Smooth muscle cell (in vitro differentiated cells): Measurements from ENCODE around the gene NRG2. TPM values are rescaled to one million over a fixed set of nuclear protein-coding genes. Genes with fewer than 3 reads are reported as not detected.

ENCODE experiments used
- DNase-seq: peaks from one replicate; lab custom pipeline; 2025; ENCODE audit not compliant: unreplicated experiment; lab: John Stamatoyannopoulos, UW
- H2AFZ ChIP-seq: fragments of 200-600 bp; sonication (generic); 2 replicates; pipeline ENCODE4 v1.6.0; 2016; ENCODE audit warnings: antibody characterized with exemption, low read depth, mild to moderate bottlenecking
- H3F3A ChIP-seq: fragments of 200-600 bp; sonication (generic); 2 replicates; pipeline ENCODE4 v1.6.0; 2017; ENCODE audit warnings: antibody characterized with exemption, low read depth
- H3K27ac ChIP-seq: fragments of 200-600 bp; sonication (generic); 2 replicates; pipeline ENCODE4 v1.5.1; 2016; ENCODE audit warnings: low read depth, mild to moderate bottlenecking
- H3K27me3 ChIP-seq: fragments of 200-600 bp; sonication (generic); 2 replicates; pipeline ENCODE4 v1.6.1; 2016; ENCODE audit warnings: low read depth, mild to moderate bottlenecking
- H3K36me3 ChIP-seq: fragments of 200-600 bp; sonication (generic); 2 replicates; pipeline ENCODE4 v1.5.1; 2016; ENCODE audit warnings: low read depth
- H3K4me1 ChIP-seq: fragments of 200-600 bp; sonication (generic); 2 replicates; pipeline ENCODE4 v1.5.1; 2016; ENCODE audit warnings: low read depth
- H3K4me2 ChIP-seq: fragments of 200-600 bp; sonication (generic); 2 replicates; pipeline ENCODE4 v1.6.0; 2016; ENCODE audit warnings: mild to moderate bottlenecking
- H3K4me3 ChIP-seq: fragments of 200-600 bp; sonication (generic); 2 replicates; pipeline ENCODE4 v1.5.1; 2016; ENCODE audit warnings: mild to moderate bottlenecking
- H3K79me2 ChIP-seq: fragments of 200-600 bp; sonication (generic); 2 replicates; pipeline ENCODE4 v1.6.0; 2016; ENCODE audit warnings: low read depth, mild to moderate bottlenecking
- H3K9ac ChIP-seq: fragments of 200-600 bp; sonication (generic); 2 replicates; pipeline ENCODE4 v1.6.0; 2016; ENCODE audit warnings: low read depth
- H3K9me3 ChIP-seq: fragments of 200-600 bp; sonication (generic); replicated peaks from 2 replicates; pipeline ENCODE4 v1.5.1; 2016; ENCODE audit warnings: low read depth
- H4K20me1 ChIP-seq: fragments of 200-600 bp; sonication (generic); 2 replicates; pipeline ENCODE4 v1.6.0; 2016; ENCODE audit warnings: low read depth
- CTCF ChIP-seq: fragments of 200-600 bp; sonication (generic); IDR thresholded peaks from 2 replicates; pipeline ENCODE4 v1.5.1; 2017; ENCODE audit warnings: borderline replicate concordance, mild to moderate bottlenecking, antibody characterized with exemption; ENCODE audit not compliant: insufficient read depth, poor library complexity, severe bottlenecking
- WGBS: methylation state at CpG from one replicate; pipeline ENCODE4 v1.1.7; 2016; ENCODE audit warnings: low lambda C conversion rate; 5-methylcytosine and 5-hydroxymethylcytosine counted together
- polyA plus RNA-seq: library from polyadenylated mRNA; unstranded; fragments of >200 nt; fragmentation: Nextera tagmentation; extraction: Ambion mirVana; gene quantifications from 2 replicates; pipeline ENCODE4 v1.2.1, GENCODE V29; 2016
- total RNA-seq: library from RNA; depleted of rRNA; stranded (reverse); fragments of >200 nt; gene quantifications from 2 replicates; pipeline ENCODE4 v1.2.3, GENCODE V29; 2014

NRG2 gene
- total and polyA plus RNA-seq, 2 experiments from 2014 or later, result 0.09 to 0.25 TPM

- no peak overlapping the region for H3K4me3 ChIP-seq
- no peak overlapping the region for H3K4me2 ChIP-seq
- H3K4me1 ChIP-seq, result no peaks in the 10 kb centered on the region
- WGBS, result 91% methylated on average over 4 of the region's 4 CpGs
- H3K9me3 ChIP-seq, result no peaks in the 10 kb centered on the region
- no peaks in the 10 kb centered on the region for H3K79me2 ChIP-seq
- H2AFZ ChIP-seq, result no peak overlapping the region
- no peak overlapping the region for H3K9ac ChIP-seq
- H4K20me1 ChIP-seq, result no peaks in the 10 kb centered on the region
- no peaks in the 10 kb centered on the region for H3F3A ChIP-seq
- no peaks in the 10 kb centered on the region for H3K36me3 ChIP-seq
- no peak overlapping the region for H3K27ac ChIP-seq
- TF ChIP-seq CTCF, result no peak
- peaks cover 62% of the 10 kb centered on the region for H3K27me3 ChIP-seq
- no peak for DNase-seq
Measured at GRCh38 chr5:139912804-139913203, 130.3 kb downstream of the NRG2 start.

GRCh38 chr5:139912158-139912557 is 130.9 kb downstream of the NRG2 start:
- 89% methylated on average over 3 of the region's 3 CpGs for WGBS

GRCh38 chr5:139911425-139912120 is 131.5 kb downstream of the NRG2 start:
- no peaks in the 10 kb centered on the region for H3K36me3 ChIP-seq
- no peaks in the 10 kb centered on the region for H4K20me1 ChIP-seq
- H3K4me2 ChIP-seq, result no peak overlapping the region
- no peaks in the 10 kb centered on the region for H3K4me1 ChIP-seq
- H3K79me2 ChIP-seq, result no peaks in the 10 kb centered on the region
- peaks cover 75% of the 10 kb centered on the region for H3K27me3 ChIP-seq
- TF ChIP-seq CTCF, result no peak
- H3K9me3 ChIP-seq, result no peaks in the 10 kb centered on the region
- DNase-seq, result no peak
- H3F3A ChIP-seq, result no peaks in the 10 kb centered on the region
- no peak overlapping the region for H2AFZ ChIP-seq
- H3K27ac ChIP-seq, result no peak overlapping the region
- H3K9ac ChIP-seq, result no peak overlapping the region
- H3K4me3 ChIP-seq, result no peak overlapping the region
- 84% methylated on average over 4 of the region's 4 CpGs for WGBS

More at GRCh38 chr5:139912158-139912557, 130.9 kb downstream of the NRG2 start:
- no peak overlapping the region for H3K4me2 ChIP-seq
- no peak overlapping the region for H3K27ac ChIP-seq
- no peak for DNase-seq
- peaks cover 69% of the 10 kb centered on the region for H3K27me3 ChIP-seq
- no peaks in the 10 kb centered on the region for H3K79me2 ChIP-seq
- no peaks in the 10 kb centered on the region for H4K20me1 ChIP-seq
- H3F3A ChIP-seq, result no peaks in the 10 kb centered on the region
- no peaks in the 10 kb centered on the region for H3K9me3 ChIP-seq
- no peak for TF ChIP-seq CTCF
- H3K4me3 ChIP-seq, result no peak overlapping the region
- H3K9ac ChIP-seq, result no peak overlapping the region
- no peaks in the 10 kb centered on the region for H3K36me3 ChIP-seq
- H3K4me1 ChIP-seq, result no peaks in the 10 kb centered on the region
- no peak overlapping the region for H2AFZ ChIP-seq

- Histone ChIP-seq H3K27me3 (peaks cover 75% of the 10 kb centered on the region), H3K4me3 (no peak overlapping the region), H3K4me2 (no peak overlapping the region), H3K36me3 (no peaks in the 10 kb centered on the region), H4K20me1 (no peaks in the 10 kb centered on the region), H3K27ac (no peak overlapping the region), H3K9me3 (no peaks in the 10 kb centered on the region), H3K9ac (no peak overlapping the region), H3F3A (no peaks in the 10 kb centered on the region), H3K4me1 (no peaks in the 10 kb centered on the region), H2AFZ (no peak overlapping the region), H3K79me2 (no peaks in the 10 kb centered on the region)
- 88% methylated on average over 5 of the region's 5 CpGs for WGBS
- DNase-seq, result no peak
- TF ChIP-seq CTCF, result no peak
Measured at GRCh38 chr5:139910901-139911300, 132.2 kb downstream of the NRG2 start.
